Activated CD4-positive, alpha-beta T cell treated with anti-CD3 and anti-CD28 coated beads, Interleukin-10, Interleukin-2, amounts not matched to agents 100 ng/mL and 50 ng/mL, durations not matched to agents 16 hours and 8 hours (primary cell): Measurements from ENCODE around the gene CFAP300.

ENCODE experiments used
- DNase-seq: peaks from one replicate; pipeline ENCODE4 v3.0.0-alpha.2; 2020

The CFAP300 gene

GRCh38 chr11:102073253-102073652 is 26.0 kb downstream of the CFAP300 start:
- no peak for DNase-seq

GRCh38 chr11:102079625-102080024 is 32.4 kb downstream of the CFAP300 start:
- no peak for DNase-seq

GRCh38 chr11:102081313-102081712 is 34.1 kb downstream of the CFAP300 start:
- DNase-seq = no peak

GRCh38 chr11:102085864-102086551 is 38.8 kb downstream of the CFAP300 start:
- DNase-seq = no peak

- DNase-seq = no peak
Measured at GRCh38 chr11:102097186-102097585, 49.9 kb downstream of the CFAP300 start.

GRCh38 chr11:102099755-102100154 is 52.5 kb downstream of the CFAP300 start:
- DNase-seq = no peak

- no peak for DNase-seq
Measured at GRCh38 chr11:102108734-102109440, 61.6 kb downstream of the CFAP300 start.

- DNase-seq = peak; percentile 70
Measured at GRCh38 chr11:102109896-102110760, 62.9 kb downstream of the CFAP300 start, which contains the start of gene YAP1. Gene YAP1 (plus strand): TSS chr11:102110447. CDS start chr11:102110849, 402 bp downstream.

GRCh38 chr11:102110761-102111010 is 63.4 kb downstream of the CFAP300 start:
- no peak for DNase-seq

GRCh38 chr11:102111011-102111786 is 64.0 kb downstream of the CFAP300 start:
- no peak for DNase-seq

- DNase-seq = peak; percentile 37
Measured at GRCh38 chr11:102111787-102112508, 64.7 kb downstream of the CFAP300 start.

GRCh38 chr11:102112509-102112821 is 65.2 kb downstream of the CFAP300 start:
- DNase-seq = no peak

- no peak for DNase-seq
Measured at GRCh38 chr11:102114032-102114431, 66.8 kb downstream of the CFAP300 start.

- DNase-seq = no peak
Measured at GRCh38 chr11:102115557-102115956, 68.3 kb downstream of the CFAP300 start.

GRCh38 chr11:102116453-102117205 is 69.4 kb downstream of the CFAP300 start:
- no peak for DNase-seq

- no peak for DNase-seq
Measured at GRCh38 chr11:102117472-102118113, 70.4 kb downstream of the CFAP300 start.

GRCh38 chr11:102118937-102119336 is 71.7 kb downstream of the CFAP300 start:
- DNase-seq = no peak

GRCh38 chr11:102119997-102120396 is 72.8 kb downstream of the CFAP300 start:
- no peak for DNase-seq

- no peak for DNase-seq
Measured at GRCh38 chr11:102120437-102120973, 73.3 kb downstream of the CFAP300 start.

GRCh38 chr11:102121329-102121728 is 74.1 kb downstream of the CFAP300 start:
- DNase-seq = no peak
